Activated naive CD4-positive, alpha-beta T cell (primary cell): Measurements from ENCODE around the gene SCG2.
"Not testable (repeated sequence)": the region's sequence is repeated elsewhere in the genome, so short reads cannot be mapped to it uniquely, and the experiment has no call there.

ENCODE experiments used
- DNase-seq, 4 experiments: peaks; one replicate each; lab custom pipeline; 2025; lab: John Stamatoyannopoulos, UW

SCG2 gene

DNA sequence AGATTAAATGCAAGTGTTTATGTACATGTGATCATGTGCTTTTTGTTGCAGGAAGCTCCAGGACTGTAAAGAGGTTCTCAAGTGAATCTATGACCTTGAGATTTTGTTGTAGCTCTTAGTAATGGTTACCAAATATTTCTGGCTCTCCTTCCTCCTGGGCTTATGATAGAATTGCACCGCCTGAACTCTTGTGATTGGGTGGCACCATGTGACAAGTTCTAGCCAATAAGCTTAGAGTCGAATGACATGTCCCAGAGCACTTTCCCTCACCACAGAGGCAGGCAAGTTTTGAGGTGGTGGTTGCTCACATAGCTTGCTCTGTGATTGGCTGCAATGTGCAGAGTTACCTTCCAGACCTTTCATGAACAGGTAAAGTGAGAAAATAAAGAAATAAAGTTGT lies 8.9 kb upstream of the SCG2 start:
- no peak for DNase-seq

DNA sequence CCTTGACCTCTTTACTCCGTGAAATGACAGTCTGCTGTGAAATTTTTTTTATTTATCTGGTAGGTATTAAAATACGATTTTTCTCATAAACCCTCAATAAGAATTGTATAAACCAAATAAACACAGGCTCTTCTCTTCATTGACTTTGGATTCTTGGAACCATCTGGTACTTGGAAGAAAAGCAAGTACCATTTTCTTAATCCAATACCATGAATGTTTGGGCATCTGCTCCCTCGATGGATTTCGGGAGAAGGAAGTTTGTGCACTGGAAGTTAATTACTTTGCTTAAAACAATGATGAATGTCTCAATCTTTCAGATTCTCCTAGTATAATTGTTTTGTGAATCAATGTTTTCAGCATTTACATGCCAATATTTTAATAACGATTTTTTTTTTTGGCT lies 5.3 kb upstream of the SCG2 start:
- no peak for DNase-seq

DNA sequence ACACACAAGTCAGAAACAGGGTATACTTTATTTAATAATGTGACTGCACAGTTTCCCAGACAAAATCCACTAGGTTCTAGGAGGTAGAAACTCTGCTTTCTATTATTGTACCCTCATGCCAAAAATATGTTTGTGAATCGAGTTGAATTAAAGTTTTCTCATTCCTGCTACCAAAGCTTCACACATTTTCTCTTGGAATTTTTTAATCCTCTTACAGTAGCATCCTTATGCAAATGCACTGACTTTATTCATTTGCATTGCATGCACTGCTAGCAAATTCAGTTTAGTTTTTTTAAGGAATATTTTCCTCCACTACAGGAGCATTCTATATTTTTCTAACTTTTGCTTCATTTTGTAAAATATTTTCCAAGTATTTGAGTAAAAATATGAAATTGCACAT lies 4.8 kb upstream of the SCG2 start:
- DNase-seq, result no peak

DNA sequence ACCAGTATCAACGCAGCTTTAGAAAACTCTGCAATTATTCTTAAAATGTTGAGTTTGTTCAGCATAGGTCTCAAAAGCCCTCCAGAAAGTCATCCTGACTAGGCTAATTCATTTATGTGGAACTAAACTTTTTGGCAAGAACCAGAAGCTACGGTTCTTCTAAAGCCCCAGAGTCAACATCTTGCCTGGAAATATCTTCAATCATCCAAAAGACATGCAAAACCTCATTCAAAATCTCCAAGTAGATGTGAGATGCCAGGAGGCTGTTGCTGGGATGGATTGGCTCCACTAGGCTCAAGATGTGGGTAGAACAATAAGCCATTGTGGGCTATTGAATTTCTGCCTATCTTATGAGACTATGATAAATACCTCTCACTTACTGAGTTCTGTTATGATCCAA lies 2.1 kb upstream of the SCG2 start:
- DNase-seq, result no peak

DNA sequence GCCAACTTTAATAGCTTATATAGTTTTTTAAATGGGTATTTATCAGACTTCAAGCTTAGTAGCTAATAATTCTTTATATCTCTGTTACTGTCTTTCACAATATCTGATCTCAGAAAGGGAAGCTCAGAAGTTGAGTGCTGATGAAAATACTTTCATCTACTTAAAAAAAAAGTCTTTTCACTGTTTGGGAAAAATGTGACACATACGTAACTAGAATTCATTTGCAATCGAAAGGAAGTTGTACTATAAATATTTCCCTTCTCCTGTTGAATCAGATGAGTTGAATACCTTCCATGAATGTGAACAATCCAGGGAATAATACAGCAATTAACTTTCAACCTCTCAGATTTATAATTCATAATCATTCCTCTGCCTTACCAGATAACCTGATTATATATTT lies 811 bp upstream of the SCG2 start:
- DNase-seq, result no peak

DNA sequence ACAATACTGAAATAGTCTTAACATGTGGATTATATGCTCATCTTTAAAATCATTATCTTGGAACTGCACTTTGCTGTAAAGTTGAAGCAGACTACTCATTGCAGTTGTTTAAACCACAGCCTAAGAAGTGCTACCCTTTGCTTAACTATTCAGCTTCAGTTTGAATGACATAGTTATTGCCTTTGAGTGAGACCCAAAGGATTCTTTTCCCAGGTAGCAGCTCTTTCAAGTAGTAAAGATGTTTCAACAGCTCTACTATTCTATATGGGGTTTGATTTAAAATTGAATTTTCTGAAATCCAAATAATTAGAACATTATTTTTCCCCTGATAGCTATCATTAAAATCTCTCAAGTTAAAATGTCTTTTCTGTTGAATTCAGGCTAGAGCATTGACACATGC lies 1.1 kb downstream of the SCG2 start:
- DNase-seq, result no peak

DNA sequence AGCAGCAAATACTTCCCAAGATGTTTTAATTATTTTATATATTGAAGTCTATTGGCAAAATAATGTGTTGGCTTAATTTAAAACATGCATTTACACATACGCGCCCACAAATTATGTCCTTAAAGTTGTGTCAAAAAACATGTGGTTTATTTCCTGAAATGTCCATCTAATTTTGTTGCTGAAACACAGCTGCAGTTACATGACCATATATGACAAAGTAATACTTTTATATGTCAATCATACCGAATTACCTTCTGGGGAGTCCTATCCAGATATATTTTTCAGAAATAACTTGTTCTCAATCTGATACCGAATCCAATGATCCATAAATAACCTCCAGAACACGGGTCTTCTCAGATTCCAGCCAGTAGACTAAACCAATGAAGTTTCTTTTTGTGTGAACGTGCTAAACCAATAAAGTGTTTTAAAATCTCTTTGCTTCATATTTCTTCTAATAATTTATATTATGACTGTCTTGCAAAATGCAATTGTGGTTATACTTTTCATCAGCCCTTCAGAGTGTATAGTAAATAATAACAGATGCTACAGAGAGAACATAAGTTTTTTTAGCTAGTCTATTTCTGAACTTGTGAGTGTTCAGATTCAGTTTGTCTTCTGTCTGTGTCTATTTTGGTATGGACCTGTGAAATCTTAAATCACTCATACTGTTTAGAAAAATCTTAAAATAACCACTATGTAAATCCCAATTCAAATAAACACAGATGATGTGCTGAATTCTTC lies 2.4 kb downstream of the SCG2 start:
- DNase-seq, result no peak

DNA sequence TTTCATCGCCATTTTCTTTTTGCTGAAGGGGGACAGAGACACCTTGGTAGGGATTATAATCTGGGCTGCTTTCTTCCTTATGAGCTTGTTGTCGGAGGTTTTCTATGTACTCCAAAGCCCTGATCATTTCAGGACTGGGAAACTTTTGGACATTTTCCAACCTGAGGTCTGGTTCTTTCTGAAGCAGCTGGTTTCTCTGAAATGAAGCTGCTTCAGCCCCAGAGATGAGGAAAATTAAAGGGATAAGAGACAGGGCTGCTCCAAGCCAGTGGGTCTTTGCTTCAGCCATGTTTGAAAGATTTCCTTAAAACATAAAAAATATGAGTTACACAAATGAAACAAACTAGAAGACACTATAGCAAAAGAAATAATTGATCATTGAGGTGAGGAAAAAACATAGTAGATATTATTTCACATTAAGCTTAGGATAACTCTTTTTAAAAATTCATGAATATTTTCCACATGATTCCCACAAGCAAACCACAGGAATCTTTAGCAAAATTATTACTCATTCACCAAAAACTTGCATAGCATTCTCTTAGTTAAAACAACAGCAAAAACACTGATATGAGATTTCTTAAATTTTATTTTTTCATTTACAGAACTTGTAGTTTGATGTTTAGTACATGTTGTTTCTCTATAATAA lies 3.0 kb downstream of the SCG2 start:
- DNase-seq, result no peak

DNA sequence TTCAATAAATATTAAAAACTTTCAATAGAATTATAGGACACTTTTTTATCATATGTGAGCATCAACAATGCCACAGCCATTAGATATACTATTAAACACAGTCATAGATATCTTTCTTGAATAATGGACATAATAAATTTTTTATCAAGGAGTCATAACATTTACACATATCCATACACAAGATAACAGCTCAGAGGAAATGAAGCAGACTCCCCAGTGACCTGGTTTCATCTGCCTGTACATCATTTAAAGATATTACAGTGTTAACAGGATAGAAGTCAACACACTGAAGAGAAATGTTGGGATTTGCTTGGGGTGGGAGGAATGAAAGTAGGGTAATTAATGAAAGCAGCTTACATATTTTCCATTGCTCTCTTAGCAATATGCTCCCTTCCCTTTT lies 5.1 kb downstream of the SCG2 start:
- no peak for DNase-seq

DNA sequence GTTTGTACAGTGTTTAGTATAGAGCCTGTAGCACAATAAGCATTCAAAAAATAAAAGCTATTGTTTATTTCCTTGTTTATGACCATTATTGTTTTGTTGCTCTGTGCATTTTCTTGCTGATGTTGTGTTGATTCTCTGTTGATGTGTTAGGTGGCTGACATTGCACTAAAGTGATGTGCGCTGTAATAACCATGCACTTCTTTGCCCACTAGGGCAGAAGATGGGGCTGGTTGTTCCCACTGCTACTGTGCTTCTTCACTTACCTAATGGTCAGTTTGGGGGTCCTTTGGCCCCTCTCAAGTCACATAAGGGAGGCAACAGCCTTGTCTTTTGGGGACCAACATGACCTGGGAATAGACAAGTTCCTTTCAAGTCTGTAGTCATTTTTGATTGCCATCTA lies 6.0 kb downstream of the SCG2 start:
- no peak for DNase-seq

DNA sequence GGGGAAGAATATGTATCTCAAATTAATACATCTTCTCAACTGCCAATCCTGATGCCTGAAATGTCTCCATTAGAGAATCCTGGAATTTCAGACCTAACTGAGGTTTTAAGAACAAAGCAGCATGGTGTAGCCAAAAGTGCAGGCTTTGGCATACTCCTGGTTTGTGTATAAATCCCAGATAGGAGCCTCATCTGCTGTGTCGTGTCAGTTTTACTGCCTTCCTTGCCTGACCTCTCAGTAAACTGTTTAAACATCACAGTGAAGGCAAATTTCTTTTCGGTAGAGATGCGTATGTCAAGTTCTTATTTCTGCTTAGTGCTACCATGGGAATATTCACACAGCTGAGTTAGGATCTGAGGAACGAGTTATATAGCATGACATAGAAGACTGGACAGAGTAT lies 7.3 kb downstream of the SCG2 start:
- DNase-seq, result no peak

DNA sequence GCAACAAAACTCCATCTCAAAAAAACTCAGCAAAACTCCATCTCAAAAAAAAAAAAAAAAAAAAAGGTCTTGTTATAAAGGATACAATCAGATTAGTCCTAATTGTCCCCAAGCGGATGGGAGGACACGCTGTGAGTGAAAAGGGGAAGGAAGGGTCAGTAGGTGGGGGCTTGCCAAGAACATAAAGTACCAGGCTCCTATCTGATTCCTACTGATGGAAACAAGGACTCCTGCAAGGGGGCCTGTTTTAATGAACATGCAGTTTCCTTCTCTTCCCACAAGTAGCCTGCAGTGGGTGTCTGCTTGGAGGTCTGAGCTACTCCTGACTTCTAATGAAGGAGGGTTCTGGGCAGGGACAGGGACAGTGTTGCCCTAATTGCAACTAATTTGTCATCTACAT lies 7.9 kb downstream of the SCG2 start:
- no peak for DNase-seq

DNA sequence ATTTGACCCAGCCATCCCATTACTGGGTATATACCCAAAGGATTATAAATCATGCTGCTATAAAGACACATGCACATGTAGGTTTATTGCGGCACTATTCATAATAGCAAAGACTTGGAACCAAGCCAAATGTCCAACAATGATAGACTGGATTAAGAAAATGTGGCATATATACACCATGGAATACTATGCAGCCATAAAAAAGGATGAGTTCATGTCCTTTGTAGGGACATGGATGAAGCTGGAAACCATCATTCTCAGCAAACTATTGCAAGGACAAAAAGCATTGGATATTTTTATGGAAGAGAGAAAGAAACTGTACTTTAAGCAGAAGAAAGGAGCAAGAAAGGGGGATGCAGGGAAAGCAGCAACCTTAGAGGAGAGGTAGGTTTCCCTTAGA lies 9.5 kb downstream of the SCG2 start:
- not testable (repeated sequence) for DNase-seq

DNA sequence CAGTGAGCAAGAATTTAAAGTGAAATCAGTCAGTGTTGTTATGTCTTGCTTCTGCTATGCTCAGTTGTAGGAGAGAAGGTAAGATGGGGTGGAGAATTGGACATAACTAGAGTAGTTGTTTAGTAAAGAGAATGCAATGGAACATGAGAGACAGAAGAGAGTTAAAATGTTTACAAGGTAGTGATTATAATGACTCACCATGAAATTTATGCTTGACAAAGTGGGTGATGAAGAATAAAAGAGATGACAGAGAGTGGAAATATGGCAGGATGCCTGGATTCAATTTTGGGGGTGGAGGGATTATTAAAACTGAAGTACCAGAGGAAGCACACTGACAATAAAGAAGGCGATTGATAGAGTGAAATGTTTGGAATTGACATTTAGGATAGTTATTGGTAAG lies 10.6 kb downstream of the SCG2 start:
- no peak for DNase-seq

DNA sequence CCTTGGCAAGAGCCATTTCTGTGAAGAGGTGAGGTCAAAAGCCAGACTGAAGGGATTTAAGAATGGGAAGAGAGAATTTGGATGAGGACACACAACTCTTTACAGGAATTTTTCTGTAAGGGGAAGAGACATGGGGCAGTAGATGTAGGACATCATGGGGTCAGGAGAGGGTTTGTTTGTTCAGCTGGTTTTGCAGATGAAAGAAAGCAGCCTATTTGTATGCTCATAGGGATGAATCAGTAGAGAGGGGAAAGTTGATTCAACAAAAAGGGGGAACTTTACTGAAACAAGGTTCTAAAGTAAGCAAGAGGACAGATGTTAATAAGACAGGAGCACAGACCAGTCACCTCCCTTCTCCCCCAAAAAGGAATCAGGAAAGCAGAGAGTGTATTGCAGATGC lies 11.2 kb downstream of the SCG2 start:
- DNase-seq, result no peak

DNA sequence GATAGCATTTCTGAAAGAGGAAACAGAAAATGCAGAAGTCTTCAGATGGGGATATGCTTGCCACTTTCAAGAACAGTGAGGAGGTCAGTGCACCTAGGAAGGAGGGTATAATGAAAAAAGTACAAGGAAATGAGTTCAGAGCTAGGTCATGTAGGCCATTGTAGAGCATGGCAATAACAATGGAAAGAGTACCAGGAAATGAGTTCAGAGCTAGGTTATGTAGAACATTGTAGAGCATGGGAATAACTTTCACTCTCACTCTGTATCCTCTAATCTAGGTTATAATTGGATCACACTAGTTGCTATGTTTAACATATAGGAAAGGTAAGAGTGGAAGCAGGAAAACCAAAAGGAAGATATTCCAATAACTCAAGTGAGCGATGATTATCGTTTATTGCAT lies 12.3 kb downstream of the SCG2 start:
- DNase-seq, result no peak

DNA sequence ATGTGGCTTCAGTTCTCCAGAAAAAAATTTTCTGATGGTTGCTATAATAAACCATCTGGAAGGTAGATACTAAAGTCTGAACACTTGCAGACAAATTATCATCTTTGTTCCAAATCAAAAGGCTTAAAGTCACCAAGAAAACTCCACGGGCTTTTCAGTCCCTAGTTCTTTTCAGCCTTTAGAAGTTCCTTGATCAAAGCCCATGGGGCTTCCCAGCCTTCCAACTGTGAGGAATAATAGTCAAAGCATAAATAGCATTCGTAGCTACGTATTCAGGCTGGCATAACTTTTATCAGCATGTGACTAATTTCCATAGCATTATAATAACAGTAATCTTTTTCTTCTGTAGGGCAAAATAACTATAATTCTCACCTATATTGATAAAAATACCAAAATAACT lies 13.9 kb downstream of the SCG2 start:
- DNase-seq, result no peak

DNA sequence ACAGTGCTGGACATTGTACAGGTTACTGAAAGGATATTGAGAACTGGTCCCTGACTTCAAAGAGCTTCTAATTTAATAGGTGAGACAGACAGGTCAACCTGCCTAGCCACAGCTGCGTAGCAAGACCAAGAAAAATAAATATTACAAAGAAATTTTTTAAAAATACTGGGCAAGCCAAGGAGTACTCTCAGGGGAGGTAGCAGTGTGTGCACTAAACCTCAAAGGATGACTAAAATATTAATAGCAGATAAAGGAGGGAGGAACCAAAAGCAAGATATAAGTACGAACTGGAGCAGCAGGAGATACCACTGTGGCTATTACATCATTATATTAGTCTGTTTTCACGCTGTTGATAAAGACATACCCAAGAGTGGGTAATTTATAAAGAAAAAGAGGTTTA lies 14.9 kb downstream of the SCG2 start:
- no peak for DNase-seq

DNA sequence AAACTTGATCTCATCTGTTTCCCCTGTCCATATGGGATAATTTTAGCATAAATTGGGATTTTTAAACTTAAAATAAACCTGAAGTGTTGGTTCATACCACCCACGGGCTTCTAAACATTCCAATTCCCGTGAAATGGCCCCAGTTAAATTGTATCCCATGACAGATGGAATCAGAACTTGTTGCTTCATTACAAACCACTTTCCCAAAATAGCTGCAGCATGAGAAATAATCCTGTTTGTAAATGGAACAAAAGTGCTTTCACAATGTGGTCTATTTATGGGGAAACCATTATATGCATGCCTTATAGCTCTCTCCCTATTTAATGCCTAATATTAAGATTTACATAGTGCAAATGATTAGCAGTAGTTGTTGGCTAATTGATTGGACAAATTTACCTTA lies 15.9 kb downstream of the SCG2 start:
- DNase-seq, result no peak

DNA sequence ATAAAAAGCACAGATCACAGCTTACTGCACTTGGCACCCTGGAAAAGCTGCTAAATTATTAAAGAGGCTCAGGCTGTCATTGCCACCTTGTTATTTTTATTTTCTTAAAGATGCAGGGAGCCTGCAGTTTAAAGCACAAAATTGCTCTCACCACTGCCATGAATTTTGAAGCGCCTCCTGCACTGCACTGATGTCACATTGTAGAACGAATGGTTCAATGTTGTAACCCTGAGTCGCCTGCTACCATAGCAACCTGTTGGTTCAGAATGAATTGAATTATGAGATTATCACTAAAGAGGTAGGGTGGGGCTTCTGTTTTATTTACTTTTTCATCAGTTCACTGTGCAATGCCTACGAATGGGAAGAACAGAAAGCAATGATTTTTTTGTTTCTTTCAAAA lies 16.5 kb downstream of the SCG2 start:
- no peak for DNase-seq

DNA sequence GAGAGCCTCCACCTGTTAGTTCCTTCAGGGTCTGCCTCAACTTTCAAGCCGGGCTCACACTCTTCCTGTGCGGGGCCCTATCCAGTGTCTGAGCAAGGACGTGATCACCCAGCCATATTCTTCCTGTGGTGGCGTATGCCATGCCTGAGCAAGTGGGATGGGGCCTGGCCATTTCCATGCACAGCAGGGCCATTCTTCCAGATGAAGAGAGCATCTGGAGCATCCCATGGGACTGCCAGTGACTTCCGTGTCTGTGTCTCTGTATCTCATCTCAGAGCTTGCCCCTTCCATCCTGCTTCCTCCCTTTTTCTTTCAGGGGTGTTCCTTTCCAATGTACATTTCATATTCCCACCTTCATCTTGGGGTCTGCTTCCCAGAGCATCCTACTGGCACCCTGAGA lies 20.2 kb downstream of the SCG2 start:
- DNase-seq, result no peak

DNA sequence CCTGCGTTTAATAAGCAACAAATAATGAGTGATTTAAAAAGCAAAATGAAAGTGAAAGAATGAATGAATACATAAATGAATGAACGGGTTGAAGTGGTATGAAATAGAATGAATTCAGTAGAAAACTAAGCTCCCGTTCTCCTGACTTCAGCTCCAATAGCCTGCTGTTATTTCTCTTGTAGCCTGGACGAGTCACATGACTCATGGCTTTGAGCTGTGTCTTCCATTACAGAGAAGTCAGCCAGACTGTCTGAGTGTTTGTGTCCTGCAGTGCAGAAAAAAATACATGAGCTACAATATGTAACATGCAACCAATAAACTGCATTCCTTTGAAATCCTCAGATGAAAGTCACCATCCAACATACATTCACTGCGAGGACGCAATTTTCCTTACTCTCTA lies 21.2 kb downstream of the SCG2 start:
- DNase-seq, result no peak

DNA sequence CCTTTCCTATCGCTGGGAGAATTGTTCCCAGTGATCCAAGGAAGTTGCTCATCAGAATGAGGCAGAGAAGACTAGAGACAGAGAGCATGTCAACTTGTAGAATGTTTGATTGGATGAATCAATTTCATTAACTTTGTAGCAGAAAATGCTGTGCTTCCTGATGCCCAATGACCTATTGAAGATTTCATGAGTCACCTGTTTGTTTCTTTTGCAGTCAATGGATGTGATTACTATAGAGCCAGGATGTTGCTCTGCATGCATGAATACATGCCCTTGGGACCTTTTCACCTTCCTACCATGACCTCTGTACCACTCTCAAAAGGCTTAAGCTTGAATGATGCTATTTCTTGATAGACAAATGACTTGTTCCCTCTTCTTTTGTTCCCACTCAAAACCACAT lies 23.3 kb downstream of the SCG2 start:
- no peak for DNase-seq

DNA sequence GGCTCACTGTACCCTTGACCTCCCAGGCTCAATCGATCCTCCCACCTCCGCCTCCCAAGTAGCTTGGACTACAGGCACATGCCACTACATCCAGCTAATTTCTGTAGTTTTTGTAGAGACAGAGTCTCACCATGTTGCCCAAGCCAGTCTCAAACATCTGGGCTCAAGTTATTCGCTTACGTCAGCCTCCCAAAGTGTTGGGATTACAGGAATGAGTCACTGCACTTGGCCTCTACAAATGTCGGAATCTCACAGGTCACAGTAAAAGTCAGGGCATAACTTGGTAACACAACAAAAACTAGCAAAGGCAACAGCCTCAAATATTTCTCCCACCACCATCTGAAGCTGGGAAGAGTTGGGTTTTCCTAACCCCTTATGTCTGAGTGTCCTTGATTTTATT lies 25.3 kb downstream of the SCG2 start:
- DNase-seq, result no peak
